OCI-LY3 (cell line): Measurements from ENCODE around the gene MYL5.

Experiments
- H2AFZ ChIP-seq: fragments of 200-600, 300-600 bp; shearing (Covaris generic); 2 replicates; pipeline ENCODE4 v1.6.0; 2014; ENCODE audit warnings: antibody characterized with exemption, low read depth, low read length
- H3K27ac ChIP-seq: fragments of 200-600, 300-600 bp; sonication (generic); 2 replicates; pipeline ENCODE4 v1.5.1; 2014; ENCODE audit warnings: mild to moderate bottlenecking, low read length, moderate library complexity, mixed read lengths
- H3K27me3 ChIP-seq: fragments of 200-600, 300-600 bp; sonication (generic); 2 replicates; pipeline ENCODE4 v1.6.1; 2014; ENCODE audit warnings: low read depth, low read length, mixed read lengths
- H3K36me3 ChIP-seq: fragments of 200-600, 300-600 bp; sonication (generic); replicated peaks from 2 replicates; pipeline ENCODE3; 2014; ENCODE audit warnings: low read depth, low read length, mixed read lengths
- H3K4me1 ChIP-seq: fragments of 300-600, 200-600 bp; sonication (generic); 2 replicates; pipeline ENCODE4 v1.6.1; 2014; ENCODE audit warnings: low read length, mixed read lengths
- H3K4me2 ChIP-seq: fragments of 200-600, 300-600 bp; sonication (generic); 2 replicates; pipeline ENCODE4 v1.6.1; 2014; ENCODE audit warnings: low read length, mixed read lengths
- H3K4me3 ChIP-seq: fragments of 300-600, 200-600 bp; sonication (generic); 2 replicates; pipeline ENCODE4 v1.5.1; 2014; ENCODE audit warnings: antibody characterized with exemption, mild to moderate bottlenecking, low read length, moderate library complexity
- H3K79me2 ChIP-seq: fragments of 300-600, 200-600 bp; shearing (Covaris generic); 2 replicates; pipeline ENCODE4 v1.6.1; 2014; ENCODE audit warnings: mild to moderate bottlenecking, low read length, mixed read lengths
- H3K9ac ChIP-seq: fragments of 300-600, 200-600 bp; shearing (Covaris generic); 2 replicates; pipeline ENCODE4 v1.6.0; 2014; ENCODE audit warnings: mild to moderate bottlenecking, low read length, moderate library complexity
- H3K9me3 ChIP-seq: fragments of 200-600, 300-600 bp; shearing (Covaris generic); 2 replicates; pipeline ENCODE4 v1.6.1; 2014; ENCODE audit warnings: low read length, mixed read lengths; ENCODE audit not compliant: insufficient read depth
- H4K20me1 ChIP-seq: fragments of 200-600, 300-600 bp; sonication (generic); 2 replicates; pipeline ENCODE4 v1.6.1; 2016; ENCODE audit warnings: low read length, mixed read lengths; ENCODE audit not compliant: insufficient read depth
- EZH2phosphoT487 ChIP-seq: fragments of 200-600 bp; shearing (Covaris generic); IDR thresholded peaks from 2 replicates; pipeline ENCODE4 v1.6.1; 2018; ENCODE audit warnings: antibody characterized with exemption, mixed run types, low read depth
- TF ChIP-seq, protein P1 (sequence below): fragments of 200-600, 300-600 bp; sonication (generic); IDR thresholded peaks from 2 replicates; pipeline ENCODE4 v1.5.1; 2014; ENCODE audit warnings: antibody characterized with exemption, low read length, low read depth

The MYL5 gene

DNA sequence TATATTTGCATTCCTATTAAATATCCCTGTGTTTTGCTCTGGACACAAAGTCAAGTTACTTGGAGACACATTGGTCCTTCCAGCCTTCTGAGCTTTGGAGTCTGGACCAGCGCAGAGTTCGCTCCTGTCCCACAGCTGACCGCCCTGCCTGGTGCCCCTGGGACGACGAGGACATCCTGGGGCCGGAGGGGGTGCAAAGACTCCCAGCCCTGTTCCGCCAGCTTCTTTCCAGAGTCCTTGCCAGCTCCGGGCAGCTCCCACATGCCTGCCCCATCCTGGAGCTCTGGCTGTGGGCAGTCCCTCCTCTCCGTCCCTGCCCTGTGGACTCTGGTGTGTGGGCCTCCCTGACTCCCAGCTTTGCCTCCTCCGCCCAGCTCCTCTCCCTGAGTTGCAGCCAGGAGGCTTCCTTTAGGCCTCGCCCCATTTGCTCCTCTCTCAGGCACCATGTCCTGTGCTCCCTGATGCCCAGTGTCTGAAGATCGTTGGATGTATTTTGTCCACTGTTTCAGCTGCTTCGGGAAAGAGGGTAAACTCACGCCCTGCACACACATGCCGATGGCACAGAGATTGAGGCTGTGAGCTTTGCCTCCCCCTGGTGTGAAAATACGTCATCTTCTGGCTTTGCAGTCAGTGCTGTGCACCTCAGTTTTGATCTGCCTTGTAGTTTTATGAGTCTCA, 26.4 kb downstream of the MYL5 start:
- peaks cover under 1% of the 10 kb centered on the region; the same call in 1 of the 2 replicates for H3K79me2 ChIP-seq
- H4K20me1 ChIP-seq, result no peaks in the 10 kb centered on the region
- no peak overlapping the region for H3K4me3 ChIP-seq
- H3K27me3 ChIP-seq, result no peaks in the 10 kb centered on the region
- peaks cover 26% of the 10 kb centered on the region for H3K4me1 ChIP-seq
- no peak for TF ChIP-seq EZH2phosphoT487
- TF ChIP-seq, protein P1, sequence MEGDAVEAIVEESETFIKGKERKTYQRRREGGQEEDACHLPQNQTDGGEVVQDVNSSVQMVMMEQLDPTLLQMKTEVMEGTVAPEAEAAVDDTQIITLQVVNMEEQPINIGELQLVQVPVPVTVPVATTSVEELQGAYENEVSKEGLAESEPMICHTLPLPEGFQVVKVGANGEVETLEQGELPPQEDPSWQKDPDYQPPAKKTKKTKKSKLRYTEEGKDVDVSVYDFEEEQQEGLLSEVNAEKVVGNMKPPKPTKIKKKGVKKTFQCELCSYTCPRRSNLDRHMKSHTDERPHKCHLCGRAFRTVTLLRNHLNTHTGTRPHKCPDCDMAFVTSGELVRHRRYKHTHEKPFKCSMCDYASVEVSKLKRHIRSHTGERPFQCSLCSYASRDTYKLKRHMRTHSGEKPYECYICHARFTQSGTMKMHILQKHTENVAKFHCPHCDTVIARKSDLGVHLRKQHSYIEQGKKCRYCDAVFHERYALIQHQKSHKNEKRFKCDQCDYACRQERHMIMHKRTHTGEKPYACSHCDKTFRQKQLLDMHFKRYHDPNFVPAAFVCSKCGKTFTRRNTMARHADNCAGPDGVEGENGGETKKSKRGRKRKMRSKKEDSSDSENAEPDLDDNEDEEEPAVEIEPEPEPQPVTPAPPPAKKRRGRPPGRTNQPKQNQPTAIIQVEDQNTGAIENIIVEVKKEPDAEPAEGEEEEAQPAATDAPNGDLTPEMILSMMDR, result peak; percentile 35
- H3K4me2 ChIP-seq, result no peak overlapping the region
- no peak overlapping the region for H3K27ac ChIP-seq
- H3K9ac ChIP-seq, result no peak overlapping the region
- no peaks in the 10 kb centered on the region for H3K9me3 ChIP-seq
- H2AFZ ChIP-seq, result no peak overlapping the region
- H3K36me3 ChIP-seq, result no peaks in the 10 kb centered on the region

DNA sequence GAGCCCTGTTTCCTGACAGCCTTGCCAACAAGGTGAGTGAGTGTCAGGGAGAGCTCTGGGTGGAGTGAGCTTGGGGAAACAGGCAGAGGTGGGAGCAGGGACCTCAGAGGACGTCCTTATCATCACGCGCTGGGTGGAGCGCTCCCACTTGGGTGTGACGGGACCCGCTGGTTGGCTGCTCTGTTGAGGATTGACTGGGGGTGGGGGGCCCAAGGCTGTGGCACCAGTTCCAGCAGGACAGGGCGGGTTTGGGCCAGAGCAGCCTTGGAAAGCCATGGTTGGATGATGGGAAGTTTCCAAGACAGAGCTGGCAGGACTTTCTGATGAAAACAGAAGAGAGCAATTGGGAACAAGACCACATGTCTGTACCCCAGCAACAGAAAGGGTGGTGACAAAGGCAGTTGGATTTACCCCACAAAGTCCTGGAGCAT, 28.3 kb downstream of the MYL5 start:
- Histone ChIP-seq H3K36me3 (no peaks in the 10 kb centered on the region), H4K20me1 (0 out of 2 replicates have a peak, but pooled peaks cover 3% of the 10 kb centered on the region), H3K27ac (no peak overlapping the region), H3K79me2 (peaks cover 20% of the 10 kb centered on the region), H3K9ac (no peak overlapping the region), H3K4me1 (peaks cover 32% of the 10 kb centered on the region), H2AFZ (no peak overlapping the region), H3K9me3 (no peaks in the 10 kb centered on the region), H3K27me3 (no peaks in the 10 kb centered on the region), H3K4me2 (no peak overlapping the region), H3K4me3 (no peak overlapping the region)
- TF ChIP-seq, protein P1, result no peak
- TF ChIP-seq EZH2phosphoT487, result no peak

DNA sequence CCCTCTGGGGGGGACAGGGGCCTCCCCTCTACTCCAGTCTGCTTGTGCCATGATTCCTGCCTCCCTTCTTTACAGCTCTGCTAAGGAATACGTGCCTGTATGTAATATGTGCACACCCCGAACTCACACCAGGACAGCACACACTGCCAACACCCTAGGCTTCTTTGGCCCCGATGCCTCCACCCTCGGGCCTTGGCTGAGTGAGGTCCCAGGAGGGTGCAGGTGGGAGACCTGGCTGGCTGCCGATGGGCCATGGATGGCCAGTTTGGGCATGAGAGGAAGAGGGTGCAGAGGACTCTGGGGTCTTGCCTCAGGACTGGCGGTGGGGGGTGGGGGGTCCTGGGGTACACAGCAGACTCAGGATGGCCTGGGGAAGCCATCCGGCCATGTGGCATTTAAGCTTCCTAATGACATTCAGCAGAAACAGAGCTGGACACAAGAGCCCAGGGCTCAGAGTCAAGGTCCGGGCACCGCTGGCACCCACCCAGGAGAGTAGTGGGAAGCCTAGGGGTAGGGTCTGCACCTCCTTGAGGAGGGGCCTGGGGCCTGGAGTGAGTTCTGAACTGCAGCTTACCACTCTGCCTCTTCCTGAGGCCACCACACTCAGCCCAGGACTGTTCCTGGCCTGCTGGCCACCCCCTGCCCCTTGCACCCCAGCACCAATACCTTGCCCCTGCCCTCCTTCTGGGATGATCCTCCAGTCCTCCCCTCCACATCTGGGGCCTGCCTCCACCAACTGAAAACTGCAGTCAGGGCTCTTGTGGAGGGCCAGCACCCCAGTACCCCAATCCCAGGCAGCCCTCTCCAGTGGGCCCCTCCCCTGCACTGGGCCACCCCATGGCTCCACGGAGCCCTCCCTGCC, 29.2 kb downstream of the MYL5 start:
- H4K20me1 ChIP-seq, result peaks cover 8% of the 10 kb centered on the region; the same call in 1 of the 2 replicates
- H3K9me3 ChIP-seq, result no peaks in the 10 kb centered on the region
- H3K4me2 ChIP-seq, result no peak overlapping the region
- TF ChIP-seq, protein P1, result no peak
- TF ChIP-seq EZH2phosphoT487, result no peak
- H3K9ac ChIP-seq, result no peak overlapping the region
- no peaks in the 10 kb centered on the region for H3K27me3 ChIP-seq
- H3K36me3 ChIP-seq, result peaks cover 6% of the 10 kb centered on the region
- H3K4me1 ChIP-seq, result peaks cover 29% of the 10 kb centered on the region
- no peak overlapping the region for H2AFZ ChIP-seq
- H3K79me2 ChIP-seq, result peaks cover 28% of the 10 kb centered on the region
- no peak overlapping the region for H3K27ac ChIP-seq
- H3K4me3 ChIP-seq, result no peak overlapping the region

DNA sequence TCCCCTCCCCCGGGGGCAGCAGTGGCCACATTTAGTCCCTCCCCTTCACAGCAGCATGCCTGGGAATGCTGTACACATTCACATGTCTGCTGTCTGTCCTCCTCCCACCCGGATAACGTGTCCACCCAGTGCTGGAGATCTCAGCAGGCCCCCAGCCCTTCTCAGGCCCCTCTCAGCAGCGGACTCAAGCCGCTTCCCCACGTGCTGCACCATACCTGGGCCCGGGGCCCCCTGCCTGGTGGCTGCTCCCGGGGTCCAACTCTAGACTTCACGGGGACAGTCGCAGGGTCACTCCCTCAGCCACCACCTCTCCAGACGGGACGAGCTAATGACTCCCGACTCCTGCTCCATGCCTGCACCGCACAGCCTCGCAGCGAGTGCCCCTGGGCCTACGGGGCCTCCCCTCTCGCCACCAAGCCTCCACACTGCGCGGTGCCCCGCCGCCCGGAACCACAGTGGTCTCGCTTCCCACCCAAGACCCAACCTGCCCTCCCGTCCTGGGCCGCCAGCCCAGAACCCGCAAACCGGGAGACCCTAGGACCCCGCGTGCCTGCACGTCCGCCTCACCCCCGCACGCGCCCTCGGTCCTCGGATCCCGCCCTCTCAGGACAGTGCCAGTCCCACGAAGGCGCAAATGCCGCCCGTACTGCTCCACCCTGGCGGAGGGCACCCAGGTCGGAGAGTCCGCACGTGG, 30.0 kb downstream of the MYL5 start:
- peaks cover 36% of the 10 kb centered on the region for H3K79me2 ChIP-seq
- H3K27ac ChIP-seq, result no peak overlapping the region
- no peak overlapping the region for H3K4me2 ChIP-seq

More for the DNA sequence above, 30.0 kb downstream of the MYL5 start:
- Histone ChIP-seq H3K4me3 (no peak overlapping the region), H3K4me1 (peaks cover 21% of the 10 kb centered on the region), H4K20me1 (peaks cover 15% of the 10 kb centered on the region), H3K9ac (no peak overlapping the region), H3K9me3 (no peaks in the 10 kb centered on the region), H3K36me3 (peaks cover 11% of the 10 kb centered on the region), H2AFZ (no peak overlapping the region), H3K27me3 (no peaks in the 10 kb centered on the region)
- TF ChIP-seq EZH2phosphoT487, result no peak
- TF ChIP-seq, protein P1, result no peak
